Stomach (tissue), 9 donors: ENCODE measurements around the gene GALNT2. TPM values are rescaled to one million over a fixed set of nuclear protein-coding genes. Genes with fewer than 3 reads are reported as not detected.

ENCODE experiments used
- DNase-seq, 2 donors: peaks; one replicate each; pipeline versions ENCODE4 v3.0.0 to v3.0.0-alpha.2; 2013 to 2019
- H3K27ac ChIP-seq, 5 donors: fragments of 200-600 bp in 4 of 5; sonication (generic) in 4 of 5; one replicate each; pipeline ENCODE4 v1.5.1; 2013 to 2019; ENCODE audit warnings: mild to moderate bottlenecking in 1 of 5, moderate library complexity in 1 of 5
- H3K27me3 ChIP-seq, 3 donors: fragments of 200-600 bp; sonication (generic); one replicate each; pipeline ENCODE4 v1.5.1; 2017 to 2019; ENCODE audit warnings: mixed run types in 1 of 3
- H3K36me3 ChIP-seq, 4 donors: fragments of 200-600 bp; sonication (generic); 1 replicate in 3 of 4; 2 replicates in 1 of 4; pipeline ENCODE4 v1.5.1; 2016 to 2019
- H3K4me1 ChIP-seq, 4 donors: fragments of 200-600 bp; sonication (generic); one replicate each; pipeline ENCODE4 v1.5.1; 2016 to 2019
- H3K4me3 ChIP-seq, 4 donors: fragments of 200-600 bp; sonication (generic) in 3 of 4; one replicate each; pipeline ENCODE4 v1.5.1; 2016 to 2019; ENCODE audit warnings: mild to moderate bottlenecking in 1 of 4
- H3K9me3 ChIP-seq, 4 donors: fragments of 200-600 bp; sonication (generic); one replicate each; pipeline ENCODE4 v1.5.1; 2016 to 2019
- EP300 ChIP-seq: sonication (generic); formaldehyde crosslinking; IDR thresholded peaks from one replicate; pipeline ENCODE4 v1.6.1; 2017; ENCODE audit warnings: antibody characterized with exemption
- POLR2A ChIP-seq, 4 donors: fragments of 450-650 bp; IDR thresholded peaks; one replicate each; pipeline ENCODE4 v1.6.1; 2016; ENCODE audit warnings: antibody characterized with exemption in 4 of 4, control low read depth in 2 of 4, mild to moderate bottlenecking in 1 of 4, moderate library complexity in 1 of 4
- POLR2AphosphoS5 ChIP-seq, 3 donors: sonication (generic); formaldehyde crosslinking; IDR thresholded peaks; one replicate each; pipeline ENCODE4 v1.6.1; 2016; ENCODE audit warnings: antibody characterized with exemption in 3 of 3
- WGBS, 5 donors: extraction: QIAGEN DNeasy Blood & Tissue Kit in 3 of 5; methylation state at CpG; one replicate each; pipeline versions ENCODE4 v1.1.5 to v1.1.7; 2013 to 2018; 5-methylcytosine and 5-hydroxymethylcytosine counted together
- intact Hi-C: fragments of 100-400 bp; cut with DNase I; formaldehyde crosslinking; loops from one replicate; pipeline ENCODE4 v1.15.1; 2023; ENCODE audit warnings: low total_unique reads
- polyA plus RNA-seq, 3 donors: library from polyadenylated mRNA; stranded (reverse); fragments of 200-250 nt; gene quantifications; one replicate each; pipeline ENCODE4 v1.2.3, GENCODE V29; 2013
- total RNA-seq, 5 donors: library from RNA; depleted of rRNA; stranded (reverse); fragments of >200 nt; gene quantifications; one replicate each; pipeline versions ENCODE4 v1.1.0 to v1.2.3, GENCODE V29; 2014 to 2016
- TF ChIP-seq, protein P1 (sequence below), 7 experiments: fragments of 450-650 bp in 4 of 7; fragments of 200-600 bp in 3 of 7; sonication (generic) in 3 of 7; IDR thresholded peaks; one replicate each; pipeline ENCODE4 v1.5.1; 2016 to 2019; ENCODE audit warnings: antibody characterized with exemption in 7 of 7, control low read depth in 2 of 7, mild to moderate bottlenecking in 1 of 7
- donor health status: healthy with polysubstance abuse.
- donor health status: Bipolar disorder and iron deficiency.
- donor health status: healthy.

GALNT2 gene
- total and polyA plus RNA-seq, 8 donors, result 5.5 to 101 (median 43.1) TPM

DNA sequence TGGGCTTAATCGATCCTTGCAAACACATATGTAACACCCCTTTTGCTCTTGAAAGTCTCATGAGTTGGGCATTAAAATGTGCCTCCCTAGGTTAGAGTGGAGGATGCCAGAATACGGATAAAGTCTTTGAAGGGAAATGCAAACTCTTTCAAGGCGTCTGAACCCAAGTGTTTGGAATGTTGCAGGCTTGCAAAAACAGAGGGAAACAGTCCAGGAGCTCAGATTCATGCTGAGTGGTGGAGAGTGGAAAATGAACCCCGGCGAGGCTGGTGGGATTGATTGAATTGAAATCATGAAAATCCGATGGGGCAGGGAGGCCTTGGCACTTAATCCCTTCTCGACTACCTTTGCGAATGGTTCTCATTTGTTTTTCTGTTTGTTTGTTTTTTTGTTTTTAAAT lies 183.6 kb downstream of the GALNT2 start:
- Histone ChIP-seq H3K36me3 (peaks cover 39 to 98% (median 96%) of the 10 kb centered on the region in 4 donors), H3K27me3 (no peaks in the 10 kb centered on the region), H3K4me3 (no peak overlapping the region), H3K27ac (no peak overlapping the region), H3K9me3 (no peaks in the 10 kb centered on the region), H3K4me1 (peaks cover 0 to 18% (median 4%) of the 10 kb centered on the region in 4 donors)
- WGBS, 5 donors, result 68 to 82% (median 79%) methylated on average over 8 of the region's 8 CpGs
- intact Hi-C loops, result no loop called here
- DNase-seq, result no peak
- TF ChIP-seq POLR2A (IDR thresholded peaks at IDR 0.05) (no peak), EP300 (no peak), POLR2AphosphoS5 (IDR thresholded peaks at IDR 0.05) (no peak)
- TF ChIP-seq, protein P1, sequence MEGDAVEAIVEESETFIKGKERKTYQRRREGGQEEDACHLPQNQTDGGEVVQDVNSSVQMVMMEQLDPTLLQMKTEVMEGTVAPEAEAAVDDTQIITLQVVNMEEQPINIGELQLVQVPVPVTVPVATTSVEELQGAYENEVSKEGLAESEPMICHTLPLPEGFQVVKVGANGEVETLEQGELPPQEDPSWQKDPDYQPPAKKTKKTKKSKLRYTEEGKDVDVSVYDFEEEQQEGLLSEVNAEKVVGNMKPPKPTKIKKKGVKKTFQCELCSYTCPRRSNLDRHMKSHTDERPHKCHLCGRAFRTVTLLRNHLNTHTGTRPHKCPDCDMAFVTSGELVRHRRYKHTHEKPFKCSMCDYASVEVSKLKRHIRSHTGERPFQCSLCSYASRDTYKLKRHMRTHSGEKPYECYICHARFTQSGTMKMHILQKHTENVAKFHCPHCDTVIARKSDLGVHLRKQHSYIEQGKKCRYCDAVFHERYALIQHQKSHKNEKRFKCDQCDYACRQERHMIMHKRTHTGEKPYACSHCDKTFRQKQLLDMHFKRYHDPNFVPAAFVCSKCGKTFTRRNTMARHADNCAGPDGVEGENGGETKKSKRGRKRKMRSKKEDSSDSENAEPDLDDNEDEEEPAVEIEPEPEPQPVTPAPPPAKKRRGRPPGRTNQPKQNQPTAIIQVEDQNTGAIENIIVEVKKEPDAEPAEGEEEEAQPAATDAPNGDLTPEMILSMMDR (IDR thresholded peaks at IDR 0.05), result no peak

- peaks cover 36 to 98% (median 96%) of the 10 kb centered on the region in 4 donors for H3K36me3 ChIP-seq
- WGBS, 5 donors, result 85 to 95% (median 92%) methylated on average over 7 to 8 of the region's 8 CpGs
Observed at GRCh38 chr1:230251644-230252191, 184.7 kb downstream of the GALNT2 start.

GRCh38 chr1:230253150-230253549 lies 186.1 kb downstream of the GALNT2 start:
- H3K27ac ChIP-seq, result no peak overlapping the region
- DNase-seq, result no peak
- intact Hi-C loops, result no loop called here
- peaks cover 0 to 18% (median 4%) of the 10 kb centered on the region in 4 donors for H3K4me1 ChIP-seq
- peaks cover 26 to 98% (median 96%) of the 10 kb centered on the region in 4 donors for H3K36me3 ChIP-seq
- no peaks in the 10 kb centered on the region for H3K9me3 ChIP-seq
- H3K27me3 ChIP-seq, result no peaks in the 10 kb centered on the region
- no peak for TF ChIP-seq POLR2AphosphoS5 (IDR thresholded peaks at IDR 0.05)
- TF ChIP-seq, protein P1 (IDR thresholded peaks at IDR 0.05), result no peak
- no peak for TF ChIP-seq POLR2A (IDR thresholded peaks at IDR 0.05)
- no peak for TF ChIP-seq EP300
- no peak overlapping the region for H3K4me3 ChIP-seq
- 91 to 98% (median 97%) methylated on average over 2 of the region's 2 CpGs for WGBS, 5 donors

More at GRCh38 chr1:230251644-230252191, 184.7 kb downstream of the GALNT2 start:
- Histone ChIP-seq H3K4me3 (no peak overlapping the region), H3K27me3 (no peaks in the 10 kb centered on the region), H3K9me3 (no peaks in the 10 kb centered on the region), H3K27ac (no peak overlapping the region), H3K4me1 (peaks cover 0 to 18% (median 4%) of the 10 kb centered on the region in 4 donors)
- TF ChIP-seq, protein P1 (IDR thresholded peaks at IDR 0.05), result no peak
- TF ChIP-seq POLR2A (IDR thresholded peaks at IDR 0.05), result no peak
- no peak for TF ChIP-seq EP300
- TF ChIP-seq POLR2AphosphoS5 (IDR thresholded peaks at IDR 0.05), result no peak
- intact Hi-C loops, result no loop called here
- no peak for DNase-seq

GRCh38 chr1:230254265-230254664 lies 187.2 kb downstream of the GALNT2 start:
- no peaks in the 10 kb centered on the region for H3K9me3 ChIP-seq
- H3K27me3 ChIP-seq, result no peaks in the 10 kb centered on the region
- peak in 1 of 2 donors; percentile 34 for DNase-seq
- TF ChIP-seq POLR2AphosphoS5 (IDR thresholded peaks at IDR 0.05) (no peak), POLR2A (IDR thresholded peaks at IDR 0.05) (no peak), EP300 (no peak)
- TF ChIP-seq, protein P1 (IDR thresholded peaks at IDR 0.05), result no peak
- peaks cover 0 to 13% (median 4%) of the 10 kb centered on the region in 4 donors for H3K4me1 ChIP-seq
- peaks cover 21 to 97% (median 92%) of the 10 kb centered on the region in 4 donors for H3K36me3 ChIP-seq
- intact Hi-C loops, result no loop called here
- 61 to 87% (median 77%) methylated on average over 4 of the region's 4 CpGs for WGBS, 5 donors
- H3K4me3 ChIP-seq, result no peak overlapping the region
- no peak overlapping the region for H3K27ac ChIP-seq
